Nephron (organoid): ENCODE measurements around the gene HIVEP2.

Source experiments
- H3K27ac Mint-ChIP-seq, 3 experiments: 2 replicates each; pipeline ENCODE4 v1.8.0; 2020; ENCODE audit warnings: mixed read lengths in 3 of 3, mild to moderate bottlenecking in 2 of 3, moderate library complexity in 1 of 3
- H3K27me3 Mint-ChIP-seq: 2 replicates; pipeline ENCODE4 v1.8.0; 2021; ENCODE audit warnings: low read depth, mild to moderate bottlenecking, moderate library complexity, mixed read lengths
- H3K36me3 Mint-ChIP-seq: 2 replicates; pipeline ENCODE4 v1.8.0; 2020; ENCODE audit warnings: low read depth, mixed read lengths
- H3K4me1 Mint-ChIP-seq: 2 replicates; pipeline ENCODE4 v1.8.0; 2020; ENCODE audit warnings: mixed read lengths
- H3K4me3 Mint-ChIP-seq, 3 experiments: 2 replicates each; pipeline ENCODE4 v1.8.0; 2020; ENCODE audit warnings: mild to moderate bottlenecking in 3 of 3, mixed read lengths in 3 of 3, moderate library complexity in 2 of 3
- H3K9me3 Mint-ChIP-seq: 2 replicates; pipeline ENCODE4 v1.8.0; 2020; ENCODE audit warnings: mixed read lengths
- TF ChIP-seq, protein P1 (sequence below), 3 experiments: fragments of 200-600 bp; sonication (generic); IDR thresholded peaks; one replicate each; pipeline ENCODE4 v1.5.0; 2021; ENCODE audit warnings: antibody characterized with exemption in 3 of 3; ENCODE audit not compliant: unreplicated experiment in 3 of 3

Gene HIVEP2

DNA sequence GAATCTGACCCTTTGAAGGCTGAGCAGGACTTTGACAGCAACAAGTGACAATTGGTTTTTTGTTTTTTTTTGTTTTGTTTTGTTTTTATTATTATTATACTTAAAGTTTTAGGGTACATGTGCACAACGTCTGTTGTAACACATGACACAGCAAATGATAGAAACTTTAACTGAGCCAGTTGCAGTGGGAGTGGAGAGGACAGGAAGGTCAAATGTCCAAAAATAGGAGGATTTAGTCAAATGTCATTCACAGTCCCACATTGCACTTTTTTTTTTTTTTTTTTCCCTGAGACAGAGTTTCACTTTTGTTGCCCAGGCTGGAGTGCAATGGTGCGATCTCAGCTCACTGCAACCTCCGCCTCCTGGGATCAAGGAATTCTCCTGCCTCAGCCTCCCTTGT lies 223.0 kb downstream of the HIVEP2 start:
- H3K27ac Mint-ChIP-seq: no peak overlapping the region
- H3K36me3 Mint-ChIP-seq: no peaks in the 10 kb centered on the region
- no peak overlapping the region for H3K4me3 Mint-ChIP-seq
- H3K27me3 Mint-ChIP-seq: peaks cover 5% of the 10 kb centered on the region
- H3K4me1 Mint-ChIP-seq: no peaks in the 10 kb centered on the region
- TF ChIP-seq, protein P1, sequence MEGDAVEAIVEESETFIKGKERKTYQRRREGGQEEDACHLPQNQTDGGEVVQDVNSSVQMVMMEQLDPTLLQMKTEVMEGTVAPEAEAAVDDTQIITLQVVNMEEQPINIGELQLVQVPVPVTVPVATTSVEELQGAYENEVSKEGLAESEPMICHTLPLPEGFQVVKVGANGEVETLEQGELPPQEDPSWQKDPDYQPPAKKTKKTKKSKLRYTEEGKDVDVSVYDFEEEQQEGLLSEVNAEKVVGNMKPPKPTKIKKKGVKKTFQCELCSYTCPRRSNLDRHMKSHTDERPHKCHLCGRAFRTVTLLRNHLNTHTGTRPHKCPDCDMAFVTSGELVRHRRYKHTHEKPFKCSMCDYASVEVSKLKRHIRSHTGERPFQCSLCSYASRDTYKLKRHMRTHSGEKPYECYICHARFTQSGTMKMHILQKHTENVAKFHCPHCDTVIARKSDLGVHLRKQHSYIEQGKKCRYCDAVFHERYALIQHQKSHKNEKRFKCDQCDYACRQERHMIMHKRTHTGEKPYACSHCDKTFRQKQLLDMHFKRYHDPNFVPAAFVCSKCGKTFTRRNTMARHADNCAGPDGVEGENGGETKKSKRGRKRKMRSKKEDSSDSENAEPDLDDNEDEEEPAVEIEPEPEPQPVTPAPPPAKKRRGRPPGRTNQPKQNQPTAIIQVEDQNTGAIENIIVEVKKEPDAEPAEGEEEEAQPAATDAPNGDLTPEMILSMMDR (IDR thresholded peaks at IDR 0.05; ENCODE audit: unreplicated experiment in 3 of 3): no peak
- H3K9me3 Mint-ChIP-seq: peaks cover 18% of the 10 kb centered on the region

DNA sequence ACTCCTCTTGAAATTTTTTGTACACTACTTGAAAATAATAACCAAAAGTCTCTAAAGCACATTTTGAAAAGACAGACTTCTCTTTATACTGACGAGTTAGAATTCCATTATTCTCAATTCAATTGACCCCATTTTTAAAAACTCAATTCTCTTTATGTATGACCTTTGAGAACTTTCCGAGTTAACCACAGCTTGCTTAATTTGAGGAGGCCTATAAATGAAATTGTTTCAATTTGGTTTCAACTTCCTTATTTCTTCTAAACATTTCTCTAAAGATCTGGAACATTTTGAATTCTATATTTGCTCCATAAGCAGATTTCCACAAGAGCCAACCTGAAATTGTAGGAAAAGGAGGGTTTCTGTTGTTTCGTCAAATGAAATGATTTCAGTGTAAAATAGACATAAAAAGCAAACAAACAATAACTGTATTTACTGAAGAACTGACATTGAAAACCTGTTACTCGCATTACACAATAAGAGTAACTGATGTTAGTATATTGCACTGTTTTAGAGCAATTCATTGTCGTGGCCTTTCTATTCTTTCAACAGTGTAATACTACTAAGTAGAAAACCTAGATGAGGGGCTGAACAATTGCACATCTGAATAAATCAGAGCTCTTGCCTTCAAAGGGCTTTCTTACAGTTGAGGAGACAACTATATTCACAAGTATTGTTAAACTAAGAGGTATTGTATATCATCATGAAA lies 223.6 kb downstream of the HIVEP2 start:
- H3K27me3 Mint-ChIP-seq: peaks cover 5% of the 10 kb centered on the region
- no peak overlapping the region for H3K27ac Mint-ChIP-seq
- peaks cover 18% of the 10 kb centered on the region for H3K9me3 Mint-ChIP-seq
- no peaks in the 10 kb centered on the region for H3K4me1 Mint-ChIP-seq
- no peaks in the 10 kb centered on the region for H3K36me3 Mint-ChIP-seq
- no peak overlapping the region for H3K4me3 Mint-ChIP-seq
- TF ChIP-seq, protein P1 (IDR thresholded peaks at IDR 0.05; ENCODE audit: unreplicated experiment in 3 of 3): no peak

DNA sequence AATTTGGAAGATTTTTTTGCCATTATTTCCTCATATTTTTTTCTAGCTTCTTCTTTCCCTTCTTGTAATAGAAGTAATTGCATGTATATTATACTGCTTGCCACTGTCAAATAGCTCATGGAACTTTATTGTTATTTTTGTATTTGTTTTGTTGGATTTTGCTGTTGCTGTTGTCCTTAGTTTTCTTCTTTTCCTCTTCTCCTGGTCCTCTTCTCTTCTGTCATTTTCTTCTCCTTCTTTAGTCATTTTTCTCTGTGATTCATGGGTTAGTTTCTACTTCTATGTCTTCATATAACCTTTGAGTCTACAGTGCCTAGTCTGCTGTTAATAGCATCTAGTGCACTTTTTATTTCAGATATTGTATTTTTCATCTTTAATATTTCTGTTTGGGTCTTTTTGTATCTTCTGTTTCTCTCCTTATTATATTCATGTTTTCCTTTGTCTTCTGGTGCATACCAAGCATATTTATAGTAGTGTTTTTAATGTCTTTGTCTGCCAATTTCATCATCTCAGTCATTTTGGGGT lies 226.2 kb downstream of the HIVEP2 start:
- H3K9me3 Mint-ChIP-seq: peaks cover 18% of the 10 kb centered on the region

DNA sequence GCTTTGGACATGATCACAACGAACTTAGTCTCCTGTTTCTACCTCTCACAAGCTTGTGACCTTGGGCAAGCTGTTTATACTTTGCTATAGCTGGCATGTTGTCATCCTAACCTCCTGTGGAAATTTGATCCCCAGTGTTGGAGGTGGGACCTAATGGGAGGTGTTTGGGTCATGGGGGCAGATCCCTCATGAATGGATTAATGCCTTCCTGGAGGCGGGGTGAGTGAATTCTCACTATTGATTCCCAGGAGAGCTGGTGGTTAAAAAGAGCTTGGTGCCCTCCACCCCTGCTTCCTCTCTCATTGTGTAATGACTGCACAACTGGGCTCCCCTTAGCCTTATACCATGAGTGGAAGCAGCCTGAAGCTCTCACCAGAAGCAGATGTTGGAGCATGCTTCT lies 228.9 kb downstream of the HIVEP2 start:
- H3K36me3 Mint-ChIP-seq: no peaks in the 10 kb centered on the region
- no peaks in the 10 kb centered on the region for H3K4me1 Mint-ChIP-seq
- no peak overlapping the region for H3K4me3 Mint-ChIP-seq
- H3K9me3 Mint-ChIP-seq: peaks cover 18% of the 10 kb centered on the region
- no peak overlapping the region for H3K27ac Mint-ChIP-seq
- no peaks in the 10 kb centered on the region for H3K27me3 Mint-ChIP-seq
- TF ChIP-seq, protein P1 (IDR thresholded peaks at IDR 0.05; ENCODE audit: unreplicated experiment in 3 of 3): no peak

More for the DNA sequence above, 226.2 kb downstream of the HIVEP2 start:
- no peaks in the 10 kb centered on the region for H3K4me1 Mint-ChIP-seq
- no peaks in the 10 kb centered on the region for H3K27me3 Mint-ChIP-seq
- no peak overlapping the region for H3K4me3 Mint-ChIP-seq
- no peaks in the 10 kb centered on the region for H3K36me3 Mint-ChIP-seq
- no peak overlapping the region for H3K27ac Mint-ChIP-seq
- TF ChIP-seq, protein P1 (IDR thresholded peaks at IDR 0.05; ENCODE audit: unreplicated experiment in 3 of 3): no peak

DNA sequence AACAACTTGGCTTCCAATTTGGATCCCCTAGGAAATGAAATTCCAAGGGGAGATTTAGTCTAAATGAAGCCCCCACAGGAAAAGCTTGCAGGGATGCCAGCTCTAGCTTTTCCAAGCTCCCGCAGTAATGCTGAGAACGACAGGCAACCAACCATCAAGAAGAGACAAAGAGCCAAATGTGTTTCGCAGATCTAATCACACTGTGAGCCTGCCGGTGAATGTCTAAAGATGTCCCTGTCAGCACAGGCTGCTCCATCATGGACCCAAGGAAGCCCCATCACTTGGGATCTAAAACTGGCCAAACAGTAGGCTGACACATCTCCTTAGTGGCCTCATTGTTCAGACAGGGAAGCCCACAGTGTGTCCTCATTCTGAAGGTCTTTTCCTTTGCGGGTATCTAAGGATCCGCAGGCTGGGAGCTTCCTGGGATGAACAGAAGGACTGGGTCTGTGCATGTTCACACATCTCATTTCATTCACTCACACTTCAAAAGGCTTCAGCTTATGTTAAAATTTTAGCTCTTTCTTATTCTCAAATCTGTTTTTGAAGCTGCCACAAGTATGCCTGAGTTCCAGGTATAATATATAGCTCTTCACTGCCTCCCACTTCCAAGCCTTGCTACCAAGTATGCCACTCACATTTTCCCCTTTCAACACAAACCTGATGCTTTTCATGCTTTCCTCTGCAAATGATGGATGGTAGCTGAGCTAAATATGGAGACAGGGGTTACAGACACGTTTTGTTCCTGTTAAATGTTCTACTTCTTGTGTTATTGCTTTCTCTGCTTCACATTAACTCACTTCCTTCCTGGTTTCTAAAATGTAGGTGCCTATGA lies 229.8 kb downstream of the HIVEP2 start:
- TF ChIP-seq, protein P1 (IDR thresholded peaks at IDR 0.05; ENCODE audit: unreplicated experiment in 3 of 3): no peak
- no peak overlapping the region for H3K4me3 Mint-ChIP-seq
- H3K9me3 Mint-ChIP-seq: peaks cover 16% of the 10 kb centered on the region
- no peaks in the 10 kb centered on the region for H3K4me1 Mint-ChIP-seq
- H3K27me3 Mint-ChIP-seq: no peaks in the 10 kb centered on the region
- H3K36me3 Mint-ChIP-seq: no peaks in the 10 kb centered on the region
- H3K27ac Mint-ChIP-seq: no peak overlapping the region
